VCaP (cell line): Measurements from ENCODE around the gene OR52K1.

Source experiments
- H3K27ac ChIP-seq: fragments of 450-650 bp; 2 replicates; pipeline ENCODE4 v1.5.1; 2017
- TF ChIP-seq, protein P1 (sequence below): fragments of 450-650 bp; conservative IDR thresholded peaks from 2 replicates; pipeline ENCODE4 v1.5.1; 2017; ENCODE audit warnings: mild to moderate bottlenecking, moderate library complexity

Gene OR52K1

GRCh38 chr11:4454021-4454420 lies 28.4 kb upstream of the OR52K1 start:
- TF ChIP-seq, protein P1, sequence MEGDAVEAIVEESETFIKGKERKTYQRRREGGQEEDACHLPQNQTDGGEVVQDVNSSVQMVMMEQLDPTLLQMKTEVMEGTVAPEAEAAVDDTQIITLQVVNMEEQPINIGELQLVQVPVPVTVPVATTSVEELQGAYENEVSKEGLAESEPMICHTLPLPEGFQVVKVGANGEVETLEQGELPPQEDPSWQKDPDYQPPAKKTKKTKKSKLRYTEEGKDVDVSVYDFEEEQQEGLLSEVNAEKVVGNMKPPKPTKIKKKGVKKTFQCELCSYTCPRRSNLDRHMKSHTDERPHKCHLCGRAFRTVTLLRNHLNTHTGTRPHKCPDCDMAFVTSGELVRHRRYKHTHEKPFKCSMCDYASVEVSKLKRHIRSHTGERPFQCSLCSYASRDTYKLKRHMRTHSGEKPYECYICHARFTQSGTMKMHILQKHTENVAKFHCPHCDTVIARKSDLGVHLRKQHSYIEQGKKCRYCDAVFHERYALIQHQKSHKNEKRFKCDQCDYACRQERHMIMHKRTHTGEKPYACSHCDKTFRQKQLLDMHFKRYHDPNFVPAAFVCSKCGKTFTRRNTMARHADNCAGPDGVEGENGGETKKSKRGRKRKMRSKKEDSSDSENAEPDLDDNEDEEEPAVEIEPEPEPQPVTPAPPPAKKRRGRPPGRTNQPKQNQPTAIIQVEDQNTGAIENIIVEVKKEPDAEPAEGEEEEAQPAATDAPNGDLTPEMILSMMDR, result no peak
- H3K27ac ChIP-seq, result no peak overlapping the region

GRCh38 chr11:4455419-4455818 lies 27.0 kb upstream of the OR52K1 start:
- TF ChIP-seq, protein P1, result no peak
- H3K27ac ChIP-seq, result no peak overlapping the region

GRCh38 chr11:4459500-4459899 lies 22.9 kb upstream of the OR52K1 start:
- H3K27ac ChIP-seq, result no peak overlapping the region; the same call in 1 of the 2 replicates
- TF ChIP-seq, protein P1, result no peak

- TF ChIP-seq, protein P1, result no peak
These were observed 22.3 kb upstream of the OR52K1 start for GRCh38 chr11:4460151-4460550.

GRCh38 chr11:4464216-4465159 lies 18.0 kb upstream of the OR52K1 start:
- TF ChIP-seq, protein P1, result no peak

More at GRCh38 chr11:4460151-4460550, 22.3 kb upstream of the OR52K1 start:
- H3K27ac ChIP-seq, result no peak overlapping the region

DNA sequence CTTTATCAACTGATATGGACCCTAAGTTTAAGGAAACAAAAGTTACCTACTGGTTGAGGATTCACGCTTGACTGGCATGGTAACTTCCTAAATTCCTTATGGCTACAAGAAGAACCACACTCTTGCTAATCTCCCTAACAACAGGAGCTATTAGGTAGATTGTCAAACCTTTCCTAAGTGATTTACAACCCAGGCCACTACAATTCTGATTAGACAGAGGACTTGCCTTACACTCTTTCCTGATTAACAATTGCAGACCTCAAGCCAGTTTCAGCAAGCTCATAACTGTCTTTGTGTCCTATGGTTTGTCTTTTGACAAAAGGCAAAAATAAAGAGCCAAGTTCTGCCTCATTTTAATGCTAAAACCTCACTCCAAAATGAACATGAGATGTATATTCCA lies 17.0 kb upstream of the OR52K1 start:
- TF ChIP-seq, protein P1, result no peak

More at GRCh38 chr11:4464216-4465159, 18.0 kb upstream of the OR52K1 start:
- H3K27ac ChIP-seq, result no peak overlapping the region

DNA sequence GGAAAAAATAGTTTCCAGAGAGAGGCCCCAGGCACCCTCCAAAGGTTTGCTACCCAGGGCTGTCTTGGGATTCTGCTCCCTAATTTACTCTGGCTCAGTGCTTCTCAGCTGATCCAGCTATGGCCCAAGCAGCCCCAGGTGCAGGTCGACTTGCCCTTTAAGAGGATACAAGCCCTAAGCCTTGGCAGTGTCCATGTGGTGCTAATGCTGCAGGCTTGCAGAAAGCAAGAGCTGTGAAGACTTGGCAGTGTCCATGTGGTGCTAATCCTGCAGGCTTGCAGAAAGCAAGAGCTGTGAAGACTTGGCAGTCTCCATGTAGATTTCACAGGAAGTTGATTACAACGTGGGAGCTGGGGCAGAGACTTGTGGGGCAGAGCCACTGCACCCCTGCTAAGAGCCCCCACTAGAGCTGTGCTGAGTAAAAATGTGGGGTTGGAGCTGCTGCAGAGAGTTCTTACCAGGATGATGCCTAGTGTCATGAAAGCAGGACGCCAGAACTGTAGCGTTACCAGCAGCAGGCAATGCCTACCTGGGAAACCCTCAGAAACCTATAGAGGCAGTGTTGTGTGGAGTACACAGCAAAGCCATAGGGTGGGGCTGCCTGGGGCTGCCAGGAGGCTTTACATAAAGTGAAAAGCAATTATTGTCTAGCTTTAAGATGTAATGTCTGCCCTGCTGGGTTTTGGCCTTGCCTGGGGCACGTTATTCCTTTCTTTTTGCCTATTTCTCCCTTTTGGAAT lies 16.1 kb upstream of the OR52K1 start:
- H3K27ac ChIP-seq, result no peak overlapping the region
- TF ChIP-seq, protein P1, result no peak

More for the DNA sequence above, 17.0 kb upstream of the OR52K1 start:
- H3K27ac ChIP-seq, result no peak overlapping the region
